H1 (cell line): ENCODE results near the gene SH2D2A. TPM values are rescaled to one million over a fixed set of nuclear protein-coding genes. Genes with fewer than 3 reads are reported as not detected.

Experiments used
- CTCF ChIA-PET: fragments of 300-600 bp; sonication (Branson Sonifier 250); formaldehyde crosslinking; loops from one replicate; lab custom pipeline; 2021; ENCODE audit not compliant: partially characterized antibody; lab: Charles Lee
- POLR2A ChIA-PET: fragments of 300-600 bp; sonication (Branson Sonifier 250); formaldehyde crosslinking; loops from one replicate; lab custom pipeline; 2021; ENCODE audit warnings: inconsistent platforms; ENCODE audit not compliant: partially characterized antibody; lab: Charles Lee
- DNase-seq, 2 experiments: peaks; one replicate each; pipeline versions ENCODE4 v3.0.0 to v3.0.0-alpha.2; 2010 to 2022; ENCODE audit warnings: low spot score in 2 of 2, low read depth in 1 of 2, mixed read lengths in 1 of 2
- FAIRE-seq: peaks from 2 replicates; lab custom pipeline; 2011; peaks lifted over from hg19 to GRCh38; lab: Jason Lieb, UNC
- H2AFZ ChIP-seq: 2 replicates; pipeline ENCODE4 v1.8.1; 2012; ENCODE audit warnings: low read length, inconsistent platforms
- H2AK5ac ChIP-seq: 2 replicates; pipeline ENCODE4 v1.6.1; 2013; ENCODE audit warnings: low read depth, low read length
- H2BK120ac ChIP-seq: replicated peaks from 2 replicates; pipeline ENCODE3; 2013; ENCODE audit warnings: low read depth, low read length, inconsistent platforms
- H2BK12ac ChIP-seq: 2 replicates; pipeline ENCODE4 v1.6.1; 2013; ENCODE audit warnings: low read depth, low read length
- H2BK15ac ChIP-seq: 2 replicates; pipeline ENCODE4 v1.6.1; 2013; ENCODE audit warnings: low read length
- H2BK20ac ChIP-seq: 2 replicates; pipeline ENCODE4 v1.6.1; 2013; ENCODE audit warnings: low read length
- H2BK5ac ChIP-seq: 2 replicates; pipeline ENCODE4 v1.6.1; 2013; ENCODE audit warnings: low read depth, low read length
- H3K14ac ChIP-seq: 2 replicates; pipeline ENCODE4 v1.6.1; 2013; ENCODE audit warnings: inconsistent platforms; ENCODE audit not compliant: insufficient read length
- H3K18ac ChIP-seq: 2 replicates; pipeline ENCODE4 v1.6.1; 2013; ENCODE audit warnings: low read length; ENCODE audit errors: extremely low read depth
- H3K23ac ChIP-seq: 2 replicates; pipeline ENCODE4 v1.6.1; 2013; ENCODE audit warnings: inconsistent platforms; ENCODE audit not compliant: insufficient read length
- H3K23me2 ChIP-seq: 2 replicates; pipeline ENCODE4 v1.6.1; 2013; ENCODE audit warnings: low read depth, low read length
- H3K27ac ChIP-seq: 2 replicates; pipeline ENCODE4 v1.6.1; 2011; ENCODE audit warnings: low read depth, low read length, inconsistent platforms
- H3K27me3 ChIP-seq, 4 experiments: replicated peaks in 1 of 4; 1 replicate in 1 of 4; 2 replicates in 3 of 4; pipeline versions ENCODE4 v1.6.1 to v1.8.1; 2011 to 2013; ENCODE audit warnings: low read length in 3 of 4, mild to moderate bottlenecking in 3 of 4, inconsistent platforms in 2 of 4, mixed read lengths in 2 of 4, moderate library complexity in 1 of 4; ENCODE audit not compliant: control insufficient read depth in 3 of 4, insufficient read depth in 3 of 4; ENCODE audit errors: extremely low read depth in 1 of 4
- H3K36me3 ChIP-seq, 4 experiments: 2 replicates each; pipeline versions ENCODE4 v1.6.1 to v1.8.1; 2011 to 2013; ENCODE audit warnings: mild to moderate bottlenecking in 4 of 4, low read length in 3 of 4, moderate library complexity in 2 of 4, control low read depth in 1 of 4, inconsistent platforms in 1 of 4; ENCODE audit not compliant: insufficient read depth in 4 of 4, control insufficient read depth in 2 of 4
- H3K4ac ChIP-seq: replicated peaks from 2 replicates; pipeline ENCODE3; 2013; ENCODE audit warnings: low read length, low read depth, mixed read lengths, inconsistent platforms; ENCODE audit not compliant: insufficient read length
- H3K4me1 ChIP-seq, 4 experiments: replicated peaks in 1 of 4; 1 replicate in 1 of 4; 2 replicates in 3 of 4; pipeline versions ENCODE4 v1.6.1 to v1.8.1; 2011 to 2013; ENCODE audit warnings: low read length in 3 of 4, inconsistent platforms in 2 of 4, mixed read lengths in 1 of 4; ENCODE audit not compliant: insufficient read depth in 4 of 4, control insufficient read depth in 3 of 4
- H3K4me2 ChIP-seq, 2 experiments: 2 replicates each; pipeline versions ENCODE4 v1.6.1 to v1.8.1; 2011 to 2013; ENCODE audit warnings: low read depth in 2 of 2, low read length in 2 of 2, control low read depth in 1 of 2, inconsistent platforms in 1 of 2, mild to moderate bottlenecking in 1 of 2; ENCODE audit not compliant: insufficient read depth in 1 of 2
- H3K4me3 ChIP-seq, 4 experiments: fragments of 200-600, 300-600 bp in 1 of 4; sonication (generic), shearing (Covaris generic), sonication (Bioruptor Twin) in 1 of 4; 2 replicates each; pipeline versions ENCODE4 v1.5.1 to v1.8.1; 2011 to 2016; ENCODE audit warnings: low read length in 4 of 4, low read depth in 3 of 4, control low read depth in 2 of 4, inconsistent platforms in 2 of 4, mild to moderate bottlenecking in 2 of 4, mixed read lengths in 1 of 4, moderate library complexity in 1 of 4; ENCODE audit not compliant: insufficient read depth in 2 of 4; ENCODE audit errors: extremely low read depth in 1 of 4
- H3K56ac ChIP-seq: replicated peaks from 2 replicates; pipeline ENCODE3; 2013; ENCODE audit warnings: low read depth, mild to moderate bottlenecking, mixed read lengths, low read length, inconsistent platforms; ENCODE audit not compliant: insufficient read length
- H3K79me1 ChIP-seq: 2 replicates; pipeline ENCODE4 v1.6.1; 2013; ENCODE audit warnings: low read depth, low read length, control low read depth
- H3K79me2 ChIP-seq, 2 experiments: 2 replicates each; pipeline versions ENCODE4 v1.6.1 to v1.8.1; 2012 to 2013; ENCODE audit warnings: low read length in 2 of 2, mild to moderate bottlenecking in 2 of 2, inconsistent platforms in 1 of 2; ENCODE audit not compliant: insufficient read depth in 2 of 2, control insufficient read depth in 1 of 2
- H3K9ac ChIP-seq, 4 experiments: replicated peaks in 1 of 4; 1 replicate in 1 of 4; 2 replicates in 3 of 4; pipeline versions ENCODE4 v1.6.1 to v1.8.1; 2011 to 2013; ENCODE audit warnings: low read depth in 3 of 4, low read length in 3 of 4, control low read depth in 2 of 4, mild to moderate bottlenecking in 2 of 4, moderate library complexity in 2 of 4, inconsistent platforms in 1 of 4; ENCODE audit errors: extremely low read depth in 1 of 4
- H3K9me3 ChIP-seq, 2 experiments: 2 replicates each; pipeline versions ENCODE4 v1.6.1 to v1.8.1; 2012 to 2013; ENCODE audit warnings: mild to moderate bottlenecking in 2 of 2, moderate library complexity in 2 of 2, control low read depth in 1 of 2, inconsistent platforms in 1 of 2, low read depth in 1 of 2, low read length in 1 of 2, mixed read lengths in 1 of 2; ENCODE audit not compliant: insufficient read depth in 2 of 2
- H4K20me1 ChIP-seq, 2 experiments: replicated peaks in 1 of 2; 2 replicates each; pipeline versions ENCODE3 to v1.8.1; 2011 to 2013; ENCODE audit warnings: inconsistent platforms in 2 of 2, low read length in 2 of 2, mild to moderate bottlenecking in 1 of 2; ENCODE audit not compliant: insufficient read depth in 2 of 2, control insufficient read depth in 1 of 2
- H4K5ac ChIP-seq: 2 replicates; pipeline ENCODE4 v1.6.1; 2013; ENCODE audit warnings: low read length, low read depth, mixed read lengths, inconsistent platforms; ENCODE audit not compliant: insufficient read length
- H4K8ac ChIP-seq: 2 replicates; pipeline ENCODE4 v1.8.0; 2013; ENCODE audit warnings: mild to moderate bottlenecking, moderate library complexity, low read length, inconsistent platforms; ENCODE audit not compliant: insufficient read depth; ENCODE audit errors: extremely low read depth
- H4K91ac ChIP-seq: replicated peaks from 2 replicates; pipeline ENCODE3; 2013; ENCODE audit warnings: low read length, mixed read lengths, inconsistent platforms; ENCODE audit not compliant: insufficient read length
- CBX5 ChIP-seq: fragments of 300-800, 300-1000 bp; sonication (generic); IDR thresholded peaks from 2 replicates; pipeline ENCODE4 v1.7.1; 2016; ENCODE audit warnings: antibody characterized with exemption, low read length, low read depth
- CHD2 ChIP-seq: IDR thresholded peaks from 2 replicates; pipeline ENCODE4 v1.6.1; 2012; ENCODE audit warnings: low read length, improper control_type of control experiment
- KDM1A ChIP-seq: fragments of 200-600, 300-600 bp; sonication (generic); IDR thresholded peaks from 2 replicates; pipeline ENCODE4 v1.7.1; 2016; ENCODE audit warnings: mild to moderate bottlenecking, low read length, borderline replicate concordance
- NRF1 ChIP-seq: IDR thresholded peaks from 2 replicates; pipeline ENCODE4 v1.6.1; 2011; ENCODE audit warnings: mild to moderate bottlenecking, low read depth, low read length, improper control_type of control experiment
- WGBS, 2 experiments: shearing (Covaris generic) in 1 of 2; methylation state at CpG; one replicate each; pipeline versions ENCODE4 v1.1.6 to v1.1.7; 2013 to 2015; ENCODE audit warnings: low lambda C conversion rate in 2 of 2, mixed read lengths in 2 of 2, inconsistent platforms in 1 of 2, low coverage in 1 of 2, missing lambda C conversion rate in 1 of 2; ENCODE audit not compliant: insufficient replicate concordance in 2 of 2, insufficient coverage in 1 of 2, insufficient read length in 1 of 2; ENCODE audit errors: extremely low coverage in 1 of 2, missing lambda C conversion rate in 1 of 2; 5-methylcytosine and 5-hydroxymethylcytosine counted together
- polyA plus RNA-seq, 7 experiments: library from polyadenylated mRNA; depleted of rRNA in 3 of 7; stranded (reverse) in 5 of 7; unstranded in 2 of 7; fragments of >200 nt in 5 of 7; fragments of 200-250 nt in 2 of 7; gene quantifications; 1 replicate in 5 of 7; 2 replicates in 1 of 7; 4 replicates in 1 of 7; pipeline versions ENCODE4 v1.2.1 to v1.2.3, GENCODE V29; 2011 to 2013; ENCODE audit warnings: missing spikeins in 2 of 7, mixed read lengths in 2 of 7
- total RNA-seq: library from RNA; stranded (reverse); fragmentation: NEBNext Ultra II Directional; extraction: Animal tissue kit (Norgen Biotek cat#: 25700); gene quantifications from 2 replicates; pipeline ENCODE4 v1.2.1, GENCODE V29; 2021
- TF ChIP-seq, protein P1 (sequence below): IDR thresholded peaks from 2 replicates; pipeline ENCODE4 v1.6.1; 2012; ENCODE audit warnings: inconsistent platforms

The SH2D2A gene
- total and polyA plus RNA-seq, 2 of the 8 experiments (the other 6 are each of a cell fraction or from before 2014, with no cell fraction given) = 3.3 to 7.9 TPM

DNA sequence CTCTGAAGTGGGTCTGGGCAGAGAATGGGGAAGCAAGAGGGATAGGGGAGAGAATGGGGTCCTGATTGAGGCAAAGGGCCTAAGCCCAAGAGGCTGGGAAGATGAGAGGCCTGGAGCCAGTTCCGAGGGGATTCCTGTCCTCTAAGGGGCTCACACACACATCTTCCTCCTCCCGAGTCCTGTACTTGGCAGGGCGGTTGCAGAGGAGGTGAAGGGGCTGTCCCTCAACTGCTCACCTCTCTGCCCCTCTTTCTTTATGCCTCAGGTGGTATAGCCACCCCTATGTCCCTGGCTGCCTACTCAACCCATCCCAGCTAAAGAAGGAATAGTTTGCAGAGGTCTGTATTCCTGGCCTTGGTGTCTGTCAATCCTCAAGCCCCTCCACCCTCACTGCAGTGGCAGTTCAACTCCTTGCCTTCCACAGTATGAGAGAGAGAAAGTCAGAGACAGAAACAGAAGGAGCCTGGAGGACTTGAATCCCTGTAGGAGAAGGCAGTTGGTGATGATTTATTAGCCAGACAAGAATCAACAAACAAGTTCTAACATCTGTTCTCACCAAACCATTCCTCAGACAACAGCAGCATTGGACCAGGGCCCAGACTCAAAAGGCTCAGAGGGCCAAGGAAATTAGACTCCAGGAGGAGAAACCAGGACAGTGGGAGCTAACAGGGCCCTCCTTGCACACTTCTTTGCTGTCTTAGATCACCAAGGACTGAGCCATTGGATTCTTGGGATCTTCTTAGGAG, 10.7 kb downstream of the SH2D2A start:
- WGBS, 2 experiments = 86% methylated on average over 3 of the region's 3 CpGs; no CpG with 5 or more reads in 1 of the 2 experiments
- CTCF ChIA-PET = interaction anchor here (0.6 to 31.8 kb wide), 18 partner anchors 8 to 163 kb away, joined by 3 to 491 read pairs (median 4); partner anchors contain the start of genes INSRR and NTRK1
- Histone ChIP-seq H2BK20ac (no peak overlapping the region), H3K4ac (no peak overlapping the region), H4K5ac (no peak overlapping the region), H3K27me3 (peaks cover 0 to 2% (median 0%) of the 10 kb centered on the region in 4 experiments; a peak in 1 of 7 replicates), H3K79me1 (no peaks in the 10 kb centered on the region), H3K27ac (no peak overlapping the region), H4K91ac (no peak overlapping the region), H3K4me1 (no peaks in the 10 kb centered on the region; a peak in 1 of 7 replicates), H3K18ac (no peak overlapping the region), H2BK12ac (no peak overlapping the region), H2AK5ac (no peak overlapping the region), H2BK5ac (no peak overlapping the region), H4K20me1 (no peaks in the 10 kb centered on the region), H3K23ac (no peak overlapping the region), H2AFZ (no peak overlapping the region), H3K56ac (no peak overlapping the region), H2BK120ac (no peak overlapping the region), H3K9me3 (no peaks in the 10 kb centered on the region), H3K4me2 (no peak overlapping the region), H4K8ac (no peak overlapping the region), H3K23me2 (no peaks in the 10 kb centered on the region), H2BK15ac (no peak overlapping the region), H3K14ac (no peak overlapping the region), H3K79me2 (no peaks in the 10 kb centered on the region), H3K4me3 (no peak overlapping the region), H3K9ac (no peak overlapping the region), H3K36me3 (peaks cover 0 to 4% (median under 1%) of the 10 kb centered on the region in 4 experiments; a peak in 4 of 8 replicates)
- DNase-seq (no peak), FAIRE-seq (no peak)
- POLR2A ChIA-PET = interaction anchor here (0.8 to 1.6 kb wide), 7 partner anchors 10 to 107 kb away, joined by 3 to 5 read pairs (median 4); partner anchors contain the start of gene HDGF
- TF ChIP-seq KDM1A = no peak
- TF ChIP-seq, protein P1, sequence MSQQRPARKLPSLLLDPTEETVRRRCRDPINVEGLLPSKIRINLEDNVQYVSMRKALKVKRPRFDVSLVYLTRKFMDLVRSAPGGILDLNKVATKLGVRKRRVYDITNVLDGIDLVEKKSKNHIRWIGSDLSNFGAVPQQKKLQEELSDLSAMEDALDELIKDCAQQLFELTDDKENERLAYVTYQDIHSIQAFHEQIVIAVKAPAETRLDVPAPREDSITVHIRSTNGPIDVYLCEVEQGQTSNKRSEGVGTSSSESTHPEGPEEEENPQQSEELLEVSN = no peak
- TF ChIP-seq NRF1 = no peak
- no peak for TF ChIP-seq CBX5
- no peak for TF ChIP-seq CHD2
